Subcutaneous abdominal adipose tissue (tissue), 5 donors: Measurements from ENCODE around the gene MYCBPAP.

ENCODE experiments used
- H3K27ac ChIP-seq: one replicate; pipeline ENCODE4 v1.7.0; 2013; ENCODE audit warnings: low read depth, mild to moderate bottlenecking, inconsistent platforms, low read length, moderate library complexity
- H3K27me3 ChIP-seq, 5 donors: one replicate each; pipeline ENCODE4 v1.7.0; 2013; ENCODE audit warnings: low read length in 5 of 5, inconsistent platforms in 1 of 5; ENCODE audit not compliant: control insufficient read depth in 5 of 5, insufficient read depth in 4 of 5
- H3K36me3 ChIP-seq, 5 donors: one replicate each; pipeline ENCODE4 v1.7.0; 2013; ENCODE audit warnings: low read length in 5 of 5; ENCODE audit not compliant: control insufficient read depth in 5 of 5, insufficient read depth in 5 of 5
- H3K4me1 ChIP-seq, 5 donors: one replicate each; pipeline ENCODE4 v1.7.0; 2013; ENCODE audit warnings: low read length in 5 of 5, mild to moderate bottlenecking in 3 of 5, moderate library complexity in 1 of 5; ENCODE audit not compliant: control insufficient read depth in 5 of 5, insufficient read depth in 5 of 5
- H3K4me3 ChIP-seq, 5 donors: one replicate each; pipeline ENCODE4 v1.7.0; 2013; ENCODE audit warnings: low read length in 5 of 5, low read depth in 1 of 5
- H3K9ac ChIP-seq, 5 donors: one replicate each; pipeline ENCODE4 v1.7.0; 2013; ENCODE audit warnings: low read length in 5 of 5, mild to moderate bottlenecking in 4 of 5, moderate library complexity in 3 of 5
- H3K9me3 ChIP-seq, 5 donors: one replicate each; pipeline ENCODE4 v1.7.0; 2013; ENCODE audit warnings: low read length in 5 of 5; ENCODE audit not compliant: control insufficient read depth in 5 of 5
- donor health status: healthy.
- donor health status: healthy.
- donor health status: healthy.
- donor health status: healthy.
- donor health status: healthy.

MYCBPAP gene

DNA sequence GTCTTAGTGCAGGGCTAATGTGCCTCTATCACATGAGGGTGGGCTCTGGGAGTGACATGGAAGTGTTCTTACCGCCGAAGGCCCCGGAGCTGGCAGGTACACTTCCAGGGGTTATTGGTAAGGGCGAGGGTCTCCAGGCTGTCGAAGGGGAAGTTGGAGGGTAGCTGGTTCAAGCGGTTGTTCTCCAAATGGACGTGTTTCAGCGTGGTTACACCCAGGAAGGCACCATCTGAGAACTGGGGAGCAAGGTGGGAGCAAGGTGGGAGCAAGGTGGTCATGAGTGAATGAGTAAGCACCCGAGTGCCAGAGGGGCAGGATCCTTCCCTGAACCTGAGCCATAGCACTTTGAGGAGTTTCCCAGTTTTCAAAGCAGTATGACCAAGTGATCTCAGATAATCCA, 42.6 kb upstream of the MYCBPAP start:
- Histone ChIP-seq H3K36me3 (peaks cover 0 to 46% (median 29%) of the 10 kb centered on the region in 5 donors), H3K4me1 (peaks cover 0 to 15% (median 13%) of the 10 kb centered on the region in 5 donors), H3K9me3 (no peaks in the 10 kb centered on the region), H3K9ac (no peak overlapping the region), H3K4me3 (no peak overlapping the region), H3K27ac (no peak overlapping the region), H3K27me3 (peaks cover 6 to 20% (median 10%) of the 10 kb centered on the region in 5 donors)

DNA sequence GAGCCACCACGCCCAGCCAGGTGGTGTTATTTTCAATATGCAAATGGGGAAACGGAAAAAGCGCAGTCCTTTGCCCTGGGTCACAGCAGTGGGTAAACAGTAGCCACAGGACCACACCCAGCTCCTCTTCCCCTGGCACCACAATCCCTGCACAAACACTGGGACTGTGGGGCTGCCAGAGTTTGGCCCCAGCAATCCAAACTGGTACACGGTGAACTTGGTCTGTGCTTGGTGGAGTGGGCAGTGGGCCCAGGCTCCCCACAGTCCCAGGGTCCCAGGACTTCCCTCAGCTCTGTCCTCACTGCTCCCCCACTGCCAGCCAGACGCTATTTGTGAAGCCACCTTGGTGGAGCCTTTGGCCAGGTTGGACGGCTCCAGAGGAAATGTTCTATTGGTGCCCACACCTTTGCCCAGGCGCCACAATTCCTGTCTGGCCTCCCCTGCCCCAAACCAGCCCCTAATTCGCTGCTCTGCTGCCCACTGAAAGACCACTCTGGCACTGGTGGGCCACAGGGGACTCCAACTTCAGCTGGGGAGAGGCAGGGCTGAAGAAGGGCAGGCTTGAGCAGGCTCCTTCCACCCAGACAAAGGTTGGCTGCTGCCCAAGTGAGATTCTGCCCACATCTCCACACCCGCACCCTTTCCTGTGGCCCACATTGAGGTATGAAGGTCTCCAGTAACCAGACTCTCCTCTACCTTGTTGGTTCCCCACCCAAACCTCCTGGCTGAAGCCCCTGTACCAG, 41.7 kb upstream of the MYCBPAP start:
- Histone ChIP-seq H3K9ac (no peak overlapping the region), H3K4me1 (peaks cover 0 to 15% (median 13%) of the 10 kb centered on the region in 5 donors), H3K27ac (no peak overlapping the region)

DNA sequence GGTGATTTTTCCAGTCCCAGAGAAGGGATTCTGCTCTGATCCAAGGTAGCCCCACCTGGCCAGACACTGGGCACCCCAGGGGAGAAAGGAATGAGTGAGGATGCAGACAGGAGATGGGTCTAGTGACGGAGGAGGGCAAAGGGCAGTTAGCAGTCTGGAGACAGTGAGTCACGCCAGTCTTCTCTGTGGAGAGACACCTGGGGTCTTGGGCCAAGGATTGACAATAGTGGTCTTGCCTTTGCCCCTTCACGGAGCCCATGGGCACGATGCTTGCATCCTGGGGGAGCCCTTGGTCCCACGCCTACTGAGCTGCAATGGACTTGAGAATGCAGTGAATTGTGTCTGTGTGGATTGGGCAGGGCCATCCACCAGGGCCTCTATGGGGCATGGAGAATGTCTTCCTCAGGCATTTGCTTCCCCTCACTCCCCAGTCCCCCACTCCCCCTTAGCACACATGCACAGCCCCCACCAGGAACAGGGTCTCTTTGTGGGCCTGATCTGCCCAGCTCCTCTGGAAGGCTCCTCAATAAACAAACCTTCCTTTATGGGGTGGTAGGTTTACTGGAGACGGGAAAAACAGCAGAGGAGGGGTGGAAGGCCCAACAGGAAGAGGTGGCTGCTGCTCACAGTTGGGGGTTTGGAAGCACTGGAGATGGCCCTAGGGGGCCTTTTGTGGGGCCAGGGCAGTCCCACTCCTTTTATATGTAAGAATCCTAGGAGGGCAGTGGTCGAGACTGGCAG, 41.0 kb upstream of the MYCBPAP start:
- no peak overlapping the region for H3K4me3 ChIP-seq
- H3K4me1 ChIP-seq: peaks cover 0 to 15% (median 13%) of the 10 kb centered on the region in 5 donors
- no peaks in the 10 kb centered on the region for H3K9me3 ChIP-seq
- H3K27me3 ChIP-seq: peaks cover 6 to 20% (median 10%) of the 10 kb centered on the region in 5 donors
- no peak overlapping the region for H3K27ac ChIP-seq
- H3K9ac ChIP-seq: no peak overlapping the region
- peaks cover 0 to 46% (median 27%) of the 10 kb centered on the region in 5 donors for H3K36me3 ChIP-seq

More for the DNA sequence above, 41.7 kb upstream of the MYCBPAP start:
- Histone ChIP-seq H3K27me3 (peaks cover 6 to 20% (median 10%) of the 10 kb centered on the region in 5 donors), H3K4me3 (no peak overlapping the region), H3K9me3 (no peaks in the 10 kb centered on the region), H3K36me3 (peaks cover 0 to 46% (median 29%) of the 10 kb centered on the region in 5 donors)

DNA sequence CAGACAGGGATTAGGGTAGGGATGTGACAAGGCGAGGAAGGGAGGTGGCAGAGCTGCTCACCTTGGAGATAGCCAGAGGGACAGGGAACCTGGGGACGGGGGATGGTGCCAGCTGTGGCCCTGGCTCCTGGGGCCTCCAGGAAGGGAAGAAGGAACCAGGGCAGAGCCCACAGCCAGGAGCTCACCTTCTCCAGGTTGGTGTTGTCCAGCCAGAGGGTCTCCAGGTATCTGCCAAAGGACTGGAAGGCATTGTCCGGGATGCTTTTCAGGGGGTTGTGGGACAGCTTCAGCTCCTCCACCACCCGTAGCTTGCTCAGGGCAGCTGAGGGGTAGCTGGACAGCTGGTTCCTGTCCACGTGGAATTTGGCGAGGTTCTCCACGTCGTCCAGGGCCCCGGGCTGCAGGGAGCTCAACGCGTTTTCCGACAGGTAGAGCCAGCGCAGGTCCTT, 40.4 kb upstream of the MYCBPAP start:
- H3K4me3 ChIP-seq: peak overlapping the region in 1 of 5 donors; percentile 11
- peaks cover 6 to 20% (median 10%) of the 10 kb centered on the region in 5 donors for H3K27me3 ChIP-seq
- H3K9me3 ChIP-seq: no peaks in the 10 kb centered on the region
- no peak overlapping the region for H3K27ac ChIP-seq
- no peak overlapping the region for H3K9ac ChIP-seq
- peaks cover 0 to 46% (median 25%) of the 10 kb centered on the region in 5 donors for H3K36me3 ChIP-seq
- H3K4me1 ChIP-seq: peaks cover 0 to 15% (median 13%) of the 10 kb centered on the region in 5 donors

DNA sequence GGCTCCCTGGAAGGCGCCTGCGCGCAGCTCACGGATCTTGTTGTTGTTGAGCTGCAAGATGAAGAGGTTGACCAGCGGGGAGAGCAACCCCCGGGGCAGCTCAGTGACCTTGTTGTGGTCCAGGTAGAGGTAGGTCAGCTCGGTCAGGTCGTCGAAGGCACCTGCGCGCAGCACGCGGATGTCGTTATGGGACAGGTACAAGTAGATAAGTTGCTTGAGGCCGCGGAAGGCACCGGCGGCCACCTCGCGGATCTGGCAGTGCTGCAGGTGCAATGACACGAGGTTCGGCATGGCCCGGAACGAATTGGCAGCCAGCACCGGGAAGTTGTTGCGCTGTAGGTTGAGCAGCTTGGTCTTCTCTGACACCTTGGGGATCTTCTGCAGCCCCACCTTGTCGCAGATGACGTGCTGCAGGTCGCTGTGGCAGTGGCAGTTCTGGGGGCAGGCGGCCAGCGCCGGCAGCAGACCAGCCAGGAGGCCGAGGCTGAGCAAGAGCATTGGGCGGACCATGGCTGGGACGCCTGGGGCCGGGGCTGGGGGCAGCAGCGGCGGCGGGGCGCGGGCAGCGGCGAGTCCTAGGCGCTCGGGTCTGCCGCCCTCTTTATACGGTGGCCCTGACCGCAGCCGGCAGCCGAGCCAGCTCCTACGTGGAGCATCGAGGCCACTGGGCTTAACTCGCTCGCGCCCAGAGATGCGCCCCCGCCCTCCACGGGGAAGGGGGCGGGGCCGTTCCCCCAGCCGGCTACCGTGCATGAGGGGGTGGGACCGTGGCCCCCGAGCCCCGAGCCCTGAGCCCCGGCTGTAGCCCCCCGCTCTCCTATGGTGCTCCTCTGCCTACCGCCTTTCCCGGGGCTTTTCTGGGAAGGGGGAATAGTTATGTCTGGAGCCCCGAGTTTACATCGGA, 39.7 kb upstream of the MYCBPAP start, which contains the start of gene CHAD:
CHAD (minus strand) TSS at position 577 of the 904 bp plus-strand sequence; CDS start at position 510, 67 bp downstream.
- Histone ChIP-seq H3K36me3 (peaks cover 3 to 46% (median 24%) of the 10 kb centered on the region in 5 donors), H3K27me3 (peaks cover 6 to 20% (median 10%) of the 10 kb centered on the region in 5 donors), H3K9me3 (no peaks in the 10 kb centered on the region), H3K4me1 (peaks cover 0 to 15% (median 13%) of the 10 kb centered on the region in 5 donors), H3K4me3 (peak within 1 kb of the TSS in 2 of 5 donors; percentile 11 to 48), H3K9ac (no peak within 1 kb of the TSS), H3K27ac (no peak within 1 kb of the TSS)

DNA sequence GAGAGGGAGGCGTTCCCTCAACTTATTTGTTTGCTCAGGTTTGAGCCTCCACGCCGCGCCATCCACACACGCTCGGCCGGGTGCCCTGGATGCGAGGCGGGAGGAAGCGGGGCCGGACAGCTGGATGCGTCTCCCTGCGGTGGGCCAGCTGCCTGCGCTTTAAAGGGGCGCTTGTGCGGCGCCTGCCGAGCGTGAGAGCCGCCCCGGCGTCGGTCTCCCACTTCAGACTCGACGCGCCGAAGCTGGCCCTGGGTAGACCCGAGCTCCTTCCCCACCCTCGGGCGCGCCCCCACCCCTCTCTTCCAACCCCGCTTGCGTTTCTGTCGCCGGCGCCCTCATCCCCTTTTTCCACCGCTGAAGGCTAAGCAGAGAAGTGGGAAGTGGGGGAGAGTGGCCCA, 39.0 kb upstream of the MYCBPAP start:
- Histone ChIP-seq H3K27me3 (peaks cover 6 to 20% (median 10%) of the 10 kb centered on the region in 5 donors), H3K4me1 (peaks cover 0 to 15% (median 13%) of the 10 kb centered on the region in 5 donors), H3K4me3 (peak overlapping the region in 1 of 5 donors; percentile 48), H3K36me3 (peaks cover 3 to 50% (median 29%) of the 10 kb centered on the region in 5 donors), H3K27ac (no peak overlapping the region), H3K9ac (no peak overlapping the region), H3K9me3 (no peaks in the 10 kb centered on the region)

DNA sequence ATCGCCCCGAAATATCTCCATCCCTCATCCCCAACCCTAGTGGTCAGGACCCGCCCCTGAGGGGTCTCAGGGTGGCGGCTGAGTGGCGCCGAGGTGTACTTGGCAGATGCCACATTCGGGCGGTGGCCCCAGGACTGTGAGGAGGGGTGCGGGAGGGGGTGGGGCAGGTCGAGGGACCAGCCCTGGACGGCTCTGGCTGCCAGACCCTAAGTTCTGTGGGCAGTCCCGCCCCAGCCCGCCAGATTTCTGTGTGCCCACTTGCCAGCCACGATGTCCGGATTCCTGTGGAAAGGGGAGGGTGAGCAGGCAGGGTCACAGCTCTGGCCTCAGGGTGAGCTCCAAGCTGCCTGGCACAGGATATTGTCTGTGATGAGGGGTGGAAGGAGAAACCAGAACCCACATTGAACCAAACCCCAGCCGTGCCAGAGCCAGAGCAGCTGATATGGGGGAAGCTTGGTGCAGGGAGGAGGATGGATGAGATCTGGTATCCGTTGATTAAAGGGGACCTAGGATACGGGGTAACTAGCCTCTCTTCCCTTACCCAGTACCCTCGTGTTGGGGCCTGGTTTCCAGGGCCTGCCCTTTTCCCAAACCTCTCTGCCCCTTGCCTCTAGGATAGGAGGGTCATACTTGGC, 38.5 kb upstream of the MYCBPAP start:
- Histone ChIP-seq H3K9ac (no peak overlapping the region), H3K9me3 (no peaks in the 10 kb centered on the region), H3K4me1 (peaks cover 0 to 15% (median 13%) of the 10 kb centered on the region in 5 donors), H3K27me3 (peaks cover 6 to 20% (median 10%) of the 10 kb centered on the region in 5 donors), H3K27ac (no peak overlapping the region), H3K4me3 (no peak overlapping the region), H3K36me3 (peaks cover 3 to 47% (median 31%) of the 10 kb centered on the region in 5 donors)

DNA sequence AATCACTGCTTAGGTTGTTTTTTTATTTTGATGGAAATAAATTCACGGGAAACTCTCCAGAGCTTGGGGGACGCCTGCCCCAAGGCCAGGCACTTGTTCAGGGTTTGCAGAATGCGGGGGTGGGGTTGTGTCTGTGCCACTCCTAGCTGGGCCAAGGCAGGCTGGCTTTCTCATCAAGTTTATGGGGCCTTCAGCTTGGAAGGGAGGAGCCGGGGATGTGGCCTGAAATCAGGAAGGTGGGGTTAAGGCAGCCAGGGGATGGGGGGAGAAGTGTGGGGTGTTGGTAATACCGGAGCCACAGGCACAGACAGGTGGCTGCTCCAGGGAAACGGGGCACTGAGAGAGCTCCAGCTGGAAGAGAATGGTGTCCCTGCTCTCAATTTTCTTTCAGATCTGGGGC, 37.8 kb upstream of the MYCBPAP start:
- Histone ChIP-seq H3K9me3 (no peaks in the 10 kb centered on the region), H3K27me3 (peaks cover 6 to 20% (median 10%) of the 10 kb centered on the region in 5 donors), H3K9ac (no peak overlapping the region), H3K36me3 (peaks cover 3 to 42% (median 30%) of the 10 kb centered on the region in 5 donors), H3K4me1 (peaks cover 0 to 15% (median 13%) of the 10 kb centered on the region in 5 donors), H3K27ac (no peak overlapping the region), H3K4me3 (no peak overlapping the region)
